Measurements from ENCODE around the gene DNAI2.

DNAI2 gene

GRCh38 chr17:74274060-74274708, at the start of gene DNAI2:
DNAI2 (plus strand) TSS chr17:74274234; CDS start chr17:74281818, 7,584 bp downstream.
- no peak for FAIRE-seq

GRCh38 chr17:74224959-74225725, 48.9 kb upstream of the DNAI2 start:
- no peak for FAIRE-seq

- FAIRE-seq = no peak
Measured at GRCh38 chr17:74226252-74226651, 47.8 kb upstream of the DNAI2 start.

GRCh38 chr17:74227271-74228080, 46.6 kb upstream of the DNAI2 start:
- no peak for FAIRE-seq

- no peak for FAIRE-seq
Measured at GRCh38 chr17:74228306-74228978, 45.6 kb upstream of the DNAI2 start.

- FAIRE-seq = no peak
Measured at GRCh38 chr17:74230896-74231295, 43.1 kb upstream of the DNAI2 start.

- no peak for FAIRE-seq
Measured at GRCh38 chr17:74231928-74232907, 41.8 kb upstream of the DNAI2 start.

GRCh38 chr17:74233937-74234336, 40.1 kb upstream of the DNAI2 start:
- no peak for FAIRE-seq

- no peak for FAIRE-seq
Measured at GRCh38 chr17:74234486-74234885, 39.5 kb upstream of the DNAI2 start.

GRCh38 chr17:74235040-74235581, 38.9 kb upstream of the DNAI2 start:
- no peak for FAIRE-seq

- no peak for FAIRE-seq
Measured at GRCh38 chr17:74235911-74236371, 38.1 kb upstream of the DNAI2 start.

- no peak for FAIRE-seq
Measured at GRCh38 chr17:74237321-74237720, 36.7 kb upstream of the DNAI2 start.

GRCh38 chr17:74239172-74239571, 34.9 kb upstream of the DNAI2 start:
- no peak for FAIRE-seq

GRCh38 chr17:74240618-74241205, 33.3 kb upstream of the DNAI2 start:
- no peak for FAIRE-seq

GRCh38 chr17:74241431-74241830, 32.6 kb upstream of the DNAI2 start:
- FAIRE-seq = no peak

GRCh38 chr17:74241847-74242246, 32.2 kb upstream of the DNAI2 start:
- FAIRE-seq = no peak

- FAIRE-seq = no peak
Measured at GRCh38 chr17:74243013-74243755, 30.9 kb upstream of the DNAI2 start.

GRCh38 chr17:74244128-74244527, 29.9 kb upstream of the DNAI2 start:
- no peak for FAIRE-seq

GRCh38 chr17:74244548-74244947, 29.5 kb upstream of the DNAI2 start:
- no peak for FAIRE-seq

- FAIRE-seq = no peak
Measured at GRCh38 chr17:74245145-74245831, 28.7 kb upstream of the DNAI2 start.

All from G401.6 (cell line).